IPS DF 4.7 (cell line): ENCODE measurements around the gene CTLA4.

Experiments
- DNase-seq: peaks from one replicate; pipeline ENCODE4 v3.0.0-alpha.2; 2013; ENCODE audit warnings: low spot score; ENCODE audit errors: extremely low read depth

The CTLA4 gene

GRCh38 chr2:203867561-203868200 is at the start of gene CTLA4:
Gene CTLA4 (plus strand): TSS chr2:203867771. CDS start chr2:203867943, 172 bp downstream.
- DNase-seq, result no peak

- DNase-seq, result no peak
Observed at GRCh38 chr2:203818656-203819055, 48.9 kb upstream of the CTLA4 start.

GRCh38 chr2:203819434-203820133 is 48.0 kb upstream of the CTLA4 start:
- no peak for DNase-seq

GRCh38 chr2:203820969-203821368 is 46.6 kb upstream of the CTLA4 start:
- no peak for DNase-seq

GRCh38 chr2:203822240-203822639 is 45.3 kb upstream of the CTLA4 start:
- no peak for DNase-seq

- DNase-seq, result no peak
Observed at GRCh38 chr2:203823173-203823572, 44.4 kb upstream of the CTLA4 start.

GRCh38 chr2:203824057-203824456 is 43.5 kb upstream of the CTLA4 start:
- no peak for DNase-seq

- no peak for DNase-seq
Observed at GRCh38 chr2:203824603-203825002, 43.0 kb upstream of the CTLA4 start.

- DNase-seq, result no peak
Observed at GRCh38 chr2:203826704-203827103, 40.9 kb upstream of the CTLA4 start.

GRCh38 chr2:203830304-203831055 is 37.1 kb upstream of the CTLA4 start:
- DNase-seq, result no peak

- DNase-seq, result no peak
Observed at GRCh38 chr2:203835420-203835819, 32.2 kb upstream of the CTLA4 start.

GRCh38 chr2:203835892-203836800 is 31.4 kb upstream of the CTLA4 start:
- no peak for DNase-seq

- DNase-seq, result no peak
Observed at GRCh38 chr2:203840655-203841205, 26.8 kb upstream of the CTLA4 start.

- no peak for DNase-seq
Observed at GRCh38 chr2:203841654-203842053, 25.9 kb upstream of the CTLA4 start.

GRCh38 chr2:203842373-203842772 is 25.2 kb upstream of the CTLA4 start:
- no peak for DNase-seq

- DNase-seq, result no peak
Observed at GRCh38 chr2:203846490-203847105, 21.0 kb upstream of the CTLA4 start.

- DNase-seq, result no peak
Observed at GRCh38 chr2:203849010-203849409, 18.6 kb upstream of the CTLA4 start.

GRCh38 chr2:203852760-203853159 is 14.8 kb upstream of the CTLA4 start:
- no peak for DNase-seq

GRCh38 chr2:203853271-203853670 is 14.3 kb upstream of the CTLA4 start:
- DNase-seq, result no peak

GRCh38 chr2:203853722-203854121 is 13.8 kb upstream of the CTLA4 start:
- DNase-seq, result no peak

GRCh38 chr2:203855274-203855673 is 12.3 kb upstream of the CTLA4 start:
- no peak for DNase-seq
